GM12873 (cell line): ENCODE results near the gene KAT6B.

Experiments
- TF ChIP-seq, protein P1 (sequence below): IDR thresholded peaks from 2 replicates; pipeline ENCODE4 v1.5.1; 2012; ENCODE audit warnings: low read depth, mild to moderate bottlenecking, moderate library complexity, low read length, control low read depth; ENCODE audit not compliant: insufficient read depth; ENCODE audit errors: missing control alignments

The KAT6B gene

DNA sequence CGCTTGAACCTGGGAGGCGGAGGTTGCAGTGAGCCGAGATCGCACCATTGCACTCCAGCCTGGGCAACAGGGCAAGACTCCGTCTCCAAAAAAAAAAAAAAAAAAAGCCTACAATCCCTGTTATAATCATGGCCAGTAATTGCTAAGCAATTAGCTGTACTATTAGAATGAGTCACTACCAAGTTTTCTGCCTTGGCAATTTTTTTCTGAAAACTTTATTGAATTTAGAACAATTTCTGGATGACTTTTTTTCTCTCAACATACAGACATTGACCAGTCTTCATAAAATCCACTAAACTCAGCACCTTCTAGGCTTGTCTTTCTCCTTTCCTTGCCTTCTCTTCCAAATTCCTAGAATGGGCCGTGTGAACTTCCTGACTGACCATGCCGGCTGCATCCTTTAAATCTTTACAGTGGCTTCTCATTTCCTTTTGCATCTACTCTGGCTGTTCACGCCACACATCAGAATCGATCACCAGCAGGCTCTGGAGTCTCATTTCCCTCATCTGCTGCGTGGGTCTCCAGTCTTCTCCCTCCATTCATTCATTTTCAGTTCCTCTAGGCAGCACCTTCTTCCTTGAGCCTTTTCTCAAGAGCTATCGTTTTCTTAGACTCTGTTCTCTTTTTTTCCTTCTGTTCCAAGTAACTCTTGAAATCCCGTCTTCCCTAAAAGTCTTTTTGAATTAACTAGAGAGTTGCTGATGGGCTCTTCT is 107.9 kb downstream of the KAT6B start:
- TF ChIP-seq, protein P1, sequence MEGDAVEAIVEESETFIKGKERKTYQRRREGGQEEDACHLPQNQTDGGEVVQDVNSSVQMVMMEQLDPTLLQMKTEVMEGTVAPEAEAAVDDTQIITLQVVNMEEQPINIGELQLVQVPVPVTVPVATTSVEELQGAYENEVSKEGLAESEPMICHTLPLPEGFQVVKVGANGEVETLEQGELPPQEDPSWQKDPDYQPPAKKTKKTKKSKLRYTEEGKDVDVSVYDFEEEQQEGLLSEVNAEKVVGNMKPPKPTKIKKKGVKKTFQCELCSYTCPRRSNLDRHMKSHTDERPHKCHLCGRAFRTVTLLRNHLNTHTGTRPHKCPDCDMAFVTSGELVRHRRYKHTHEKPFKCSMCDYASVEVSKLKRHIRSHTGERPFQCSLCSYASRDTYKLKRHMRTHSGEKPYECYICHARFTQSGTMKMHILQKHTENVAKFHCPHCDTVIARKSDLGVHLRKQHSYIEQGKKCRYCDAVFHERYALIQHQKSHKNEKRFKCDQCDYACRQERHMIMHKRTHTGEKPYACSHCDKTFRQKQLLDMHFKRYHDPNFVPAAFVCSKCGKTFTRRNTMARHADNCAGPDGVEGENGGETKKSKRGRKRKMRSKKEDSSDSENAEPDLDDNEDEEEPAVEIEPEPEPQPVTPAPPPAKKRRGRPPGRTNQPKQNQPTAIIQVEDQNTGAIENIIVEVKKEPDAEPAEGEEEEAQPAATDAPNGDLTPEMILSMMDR, result no peak

DNA sequence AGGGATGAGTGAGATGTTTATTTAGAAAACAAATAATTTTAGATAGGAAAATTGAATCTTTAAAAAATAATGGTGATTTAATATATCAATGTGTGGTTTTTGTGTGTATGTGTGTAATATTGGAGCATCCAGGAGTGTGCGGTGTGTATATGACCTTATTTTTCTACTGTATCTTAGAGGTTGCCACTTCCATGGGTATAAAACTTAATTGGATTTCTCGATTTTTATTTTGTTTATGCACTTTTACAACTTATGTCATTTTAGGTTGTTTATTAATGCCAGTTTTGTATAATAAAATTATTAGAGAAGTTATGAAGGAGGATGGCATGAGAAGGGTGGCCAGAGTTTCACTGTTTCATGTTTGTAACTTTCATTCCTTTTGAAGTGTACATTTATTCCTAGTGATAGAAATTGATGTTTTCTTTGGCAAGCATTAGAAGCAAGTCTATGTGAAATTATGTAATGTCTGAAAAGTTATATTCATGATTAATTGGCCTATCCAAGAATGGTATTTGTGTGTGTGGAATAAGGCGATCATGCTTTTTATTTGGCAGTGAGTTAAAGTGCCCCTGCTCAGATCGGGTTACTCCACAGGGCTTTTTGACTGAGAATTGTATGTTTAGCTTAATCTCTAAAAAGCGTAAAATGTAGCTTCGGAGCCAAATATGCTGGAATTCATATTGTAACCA is 110.3 kb downstream of the KAT6B start:
- TF ChIP-seq, protein P1, result no peak

DNA sequence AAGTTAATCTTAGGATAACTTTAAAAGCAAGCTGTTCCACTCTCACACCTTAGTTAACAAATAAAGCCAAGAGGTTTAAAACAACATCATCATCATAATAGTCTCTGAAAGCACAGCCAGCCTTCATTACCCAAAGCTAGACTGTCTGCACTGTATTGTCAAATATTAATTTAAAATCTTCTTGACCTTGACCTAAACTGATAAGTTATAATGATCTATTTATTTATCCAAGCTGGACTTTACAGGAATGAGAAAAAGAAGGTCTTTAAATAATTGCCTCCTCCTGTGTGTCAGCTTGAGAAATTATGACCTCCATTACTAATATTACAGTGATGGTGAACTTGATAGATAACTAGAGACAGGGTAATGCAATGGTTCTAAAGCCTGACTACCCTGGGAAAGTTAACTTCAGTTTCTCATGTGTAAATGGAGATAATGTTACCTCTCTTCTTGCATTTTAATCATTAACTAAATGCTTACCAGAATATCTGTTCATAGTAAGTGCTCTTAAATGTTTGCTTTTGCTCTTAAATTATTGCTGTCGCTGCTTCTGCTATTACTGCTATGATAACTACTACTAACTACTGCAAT is 111.0 kb downstream of the KAT6B start:
- TF ChIP-seq, protein P1, result no peak

DNA sequence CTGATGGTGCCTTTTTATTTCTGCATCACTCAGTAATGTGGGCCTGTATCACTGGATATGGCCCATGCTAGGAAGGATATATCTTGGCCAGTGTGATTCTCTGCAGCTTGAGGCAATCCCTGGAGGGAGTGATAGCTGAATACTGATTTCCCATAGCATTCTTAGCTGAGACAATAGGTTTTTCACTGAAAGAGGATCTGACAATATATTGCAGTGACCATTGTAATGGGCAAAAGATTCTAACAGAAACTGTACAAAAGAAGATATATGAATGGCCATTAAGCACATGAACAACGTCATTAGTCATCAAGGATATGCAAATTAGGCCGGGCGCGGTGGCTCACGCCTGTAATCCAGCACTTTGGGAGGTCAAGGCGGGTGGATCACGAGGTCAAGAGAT is 117.8 kb downstream of the KAT6B start:
- TF ChIP-seq, protein P1, result no peak

DNA sequence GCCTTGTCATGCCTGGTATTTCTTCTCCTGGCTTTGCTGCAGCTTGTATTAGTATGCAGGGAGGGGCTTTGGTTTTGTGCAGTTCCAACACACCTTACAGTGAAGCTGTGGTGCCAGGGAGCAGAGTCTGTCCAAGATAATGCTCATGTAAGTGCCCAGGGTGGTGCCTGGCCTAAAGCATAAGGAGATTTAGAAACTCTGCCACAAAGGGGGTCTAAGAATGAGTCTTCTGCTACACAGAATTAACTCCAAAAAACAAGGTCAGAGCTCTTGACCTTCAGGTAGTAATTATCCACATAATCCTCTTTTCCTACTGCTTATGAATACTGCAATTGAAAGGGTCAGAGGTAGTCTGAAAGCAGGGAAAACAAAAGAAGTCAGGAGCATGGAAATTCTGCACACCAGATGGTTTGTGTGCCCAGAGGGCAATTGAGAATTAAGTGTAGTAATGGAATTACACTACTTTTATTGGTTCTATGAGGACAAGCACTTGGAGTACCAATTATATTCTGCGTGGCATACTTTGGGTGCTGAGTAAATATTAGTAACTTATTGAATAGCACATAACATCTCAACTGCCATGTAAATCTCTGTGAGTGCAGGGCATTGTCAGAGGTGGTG is 121.5 kb downstream of the KAT6B start:
- TF ChIP-seq, protein P1, result no peak

DNA sequence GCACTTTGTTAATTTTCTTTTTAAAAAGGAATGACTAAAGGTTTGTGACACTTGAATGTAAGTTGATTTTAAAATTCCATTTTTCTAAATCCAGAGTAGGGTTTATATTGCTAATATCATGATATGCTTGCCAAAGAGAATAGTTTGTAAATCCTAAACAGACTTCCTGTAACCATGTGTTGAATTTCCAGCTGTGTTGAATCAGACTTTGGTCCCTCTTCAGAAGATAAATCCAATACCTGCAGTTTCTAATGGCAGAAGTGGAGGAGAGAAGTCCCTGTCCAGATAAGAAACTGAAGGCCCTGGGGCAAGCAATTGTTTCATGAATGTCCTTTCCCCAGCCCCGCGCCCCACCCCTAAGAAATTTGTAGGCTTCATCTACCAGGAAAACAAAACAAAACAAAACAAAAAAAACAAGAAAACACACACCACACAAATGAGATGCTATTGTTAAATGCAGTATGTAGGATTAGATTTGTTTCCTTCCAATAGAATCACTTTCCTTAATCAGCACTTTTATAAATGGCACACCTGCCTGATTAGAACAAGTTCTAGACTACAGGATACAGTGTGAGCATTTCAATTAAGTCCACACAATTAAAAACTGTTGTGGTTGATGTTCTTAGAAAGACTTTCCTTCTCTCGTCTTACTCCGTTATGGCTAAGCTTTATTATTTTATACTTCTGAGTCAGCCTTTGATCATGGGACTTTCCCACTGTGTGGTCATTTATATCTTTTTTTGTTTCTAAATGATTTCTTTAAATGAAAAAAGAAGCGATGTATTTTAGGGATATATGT is 122.8 kb downstream of the KAT6B start:
- TF ChIP-seq, protein P1, result no peak
